OCI-LY3 (cell line): ENCODE results near the gene NTN4.
"Not testable (repeated sequence)": the region's sequence is repeated elsewhere in the genome, so short reads cannot be mapped to it uniquely, and the experiment has no call there.

Experiments
- H2AFZ ChIP-seq: fragments of 200-600, 300-600 bp; shearing (Covaris generic); 2 replicates; pipeline ENCODE4 v1.6.0; 2014; ENCODE audit warnings: antibody characterized with exemption, low read depth, low read length
- H3K27ac ChIP-seq: fragments of 200-600, 300-600 bp; sonication (generic); 2 replicates; pipeline ENCODE4 v1.5.1; 2014; ENCODE audit warnings: mild to moderate bottlenecking, low read length, moderate library complexity, mixed read lengths
- H3K27me3 ChIP-seq: fragments of 200-600, 300-600 bp; sonication (generic); 2 replicates; pipeline ENCODE4 v1.6.1; 2014; ENCODE audit warnings: low read depth, low read length, mixed read lengths
- H3K36me3 ChIP-seq: fragments of 200-600, 300-600 bp; sonication (generic); replicated peaks from 2 replicates; pipeline ENCODE3; 2014; ENCODE audit warnings: low read depth, low read length, mixed read lengths
- H3K4me1 ChIP-seq: fragments of 300-600, 200-600 bp; sonication (generic); 2 replicates; pipeline ENCODE4 v1.6.1; 2014; ENCODE audit warnings: low read length, mixed read lengths
- H3K4me2 ChIP-seq: fragments of 200-600, 300-600 bp; sonication (generic); 2 replicates; pipeline ENCODE4 v1.6.1; 2014; ENCODE audit warnings: low read length, mixed read lengths
- H3K4me3 ChIP-seq: fragments of 300-600, 200-600 bp; sonication (generic); 2 replicates; pipeline ENCODE4 v1.5.1; 2014; ENCODE audit warnings: antibody characterized with exemption, mild to moderate bottlenecking, low read length, moderate library complexity
- H3K79me2 ChIP-seq: fragments of 300-600, 200-600 bp; shearing (Covaris generic); 2 replicates; pipeline ENCODE4 v1.6.1; 2014; ENCODE audit warnings: mild to moderate bottlenecking, low read length, mixed read lengths
- H3K9ac ChIP-seq: fragments of 300-600, 200-600 bp; shearing (Covaris generic); 2 replicates; pipeline ENCODE4 v1.6.0; 2014; ENCODE audit warnings: mild to moderate bottlenecking, low read length, moderate library complexity
- H3K9me3 ChIP-seq: fragments of 200-600, 300-600 bp; shearing (Covaris generic); 2 replicates; pipeline ENCODE4 v1.6.1; 2014; ENCODE audit warnings: low read length, mixed read lengths; ENCODE audit not compliant: insufficient read depth
- H4K20me1 ChIP-seq: fragments of 200-600, 300-600 bp; sonication (generic); 2 replicates; pipeline ENCODE4 v1.6.1; 2016; ENCODE audit warnings: low read length, mixed read lengths; ENCODE audit not compliant: insufficient read depth
- EZH2phosphoT487 ChIP-seq: fragments of 200-600 bp; shearing (Covaris generic); IDR thresholded peaks from 2 replicates; pipeline ENCODE4 v1.6.1; 2018; ENCODE audit warnings: antibody characterized with exemption, mixed run types, low read depth
- TF ChIP-seq, protein P1 (sequence below): fragments of 200-600, 300-600 bp; sonication (generic); IDR thresholded peaks from 2 replicates; pipeline ENCODE4 v1.5.1; 2014; ENCODE audit warnings: antibody characterized with exemption, low read length, low read depth

The NTN4 gene

GRCh38 chr12:95622879-95623278 lies 167.7 kb downstream of the NTN4 start:
- Histone ChIP-seq H3K27ac (no peak overlapping the region), H3K79me2 (no peaks in the 10 kb centered on the region), H2AFZ (no peak overlapping the region), H3K36me3 (no peaks in the 10 kb centered on the region), H3K9me3 (no peaks in the 10 kb centered on the region), H3K4me3 (no peak overlapping the region), H4K20me1 (no peaks in the 10 kb centered on the region), H3K9ac (no peak overlapping the region), H3K27me3 (peaks cover 10% of the 10 kb centered on the region), H3K4me2 (no peak overlapping the region), H3K4me1 (no peaks in the 10 kb centered on the region)
- TF ChIP-seq, protein P1, sequence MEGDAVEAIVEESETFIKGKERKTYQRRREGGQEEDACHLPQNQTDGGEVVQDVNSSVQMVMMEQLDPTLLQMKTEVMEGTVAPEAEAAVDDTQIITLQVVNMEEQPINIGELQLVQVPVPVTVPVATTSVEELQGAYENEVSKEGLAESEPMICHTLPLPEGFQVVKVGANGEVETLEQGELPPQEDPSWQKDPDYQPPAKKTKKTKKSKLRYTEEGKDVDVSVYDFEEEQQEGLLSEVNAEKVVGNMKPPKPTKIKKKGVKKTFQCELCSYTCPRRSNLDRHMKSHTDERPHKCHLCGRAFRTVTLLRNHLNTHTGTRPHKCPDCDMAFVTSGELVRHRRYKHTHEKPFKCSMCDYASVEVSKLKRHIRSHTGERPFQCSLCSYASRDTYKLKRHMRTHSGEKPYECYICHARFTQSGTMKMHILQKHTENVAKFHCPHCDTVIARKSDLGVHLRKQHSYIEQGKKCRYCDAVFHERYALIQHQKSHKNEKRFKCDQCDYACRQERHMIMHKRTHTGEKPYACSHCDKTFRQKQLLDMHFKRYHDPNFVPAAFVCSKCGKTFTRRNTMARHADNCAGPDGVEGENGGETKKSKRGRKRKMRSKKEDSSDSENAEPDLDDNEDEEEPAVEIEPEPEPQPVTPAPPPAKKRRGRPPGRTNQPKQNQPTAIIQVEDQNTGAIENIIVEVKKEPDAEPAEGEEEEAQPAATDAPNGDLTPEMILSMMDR = no peak
- no peak for TF ChIP-seq EZH2phosphoT487

DNA sequence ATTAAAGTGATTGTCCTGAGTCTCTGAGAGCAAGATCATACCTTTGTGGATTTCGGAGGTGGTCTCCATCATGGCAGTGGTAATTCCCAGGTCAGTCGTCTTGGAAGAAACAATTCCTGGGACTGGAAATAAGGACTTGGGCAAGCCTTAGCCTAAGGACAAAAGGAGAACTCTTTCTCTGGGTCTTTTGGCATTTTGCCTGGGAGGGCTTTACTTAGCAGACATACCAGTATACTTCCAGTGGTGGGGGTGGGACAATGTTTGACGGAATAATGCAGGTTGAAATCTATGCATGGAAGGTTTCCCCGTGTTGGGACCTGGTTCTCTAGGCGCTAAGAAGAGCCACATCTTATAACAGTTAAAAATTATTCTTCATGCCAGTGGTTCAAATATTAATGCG lies 168.8 kb downstream of the NTN4 start:
- H3K36me3 ChIP-seq = no peaks in the 10 kb centered on the region

DNA sequence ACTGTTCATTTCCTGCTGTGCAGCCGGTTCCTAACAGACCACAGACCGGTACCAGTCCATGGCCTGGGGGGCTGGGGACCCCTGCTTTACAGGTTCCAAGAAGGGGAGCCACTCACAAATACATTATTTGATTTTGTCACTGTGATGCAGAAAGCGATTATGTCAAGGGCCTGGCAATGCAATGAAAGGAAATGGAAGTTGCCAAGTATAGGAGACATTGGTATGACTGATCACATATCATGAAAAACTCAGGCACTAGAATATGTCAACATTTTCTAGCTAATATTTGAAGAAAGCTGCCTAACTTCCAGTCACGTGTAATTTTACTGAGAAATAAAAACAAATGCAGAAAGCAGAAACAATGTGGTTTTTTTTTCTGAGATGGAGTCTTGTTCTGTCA lies 170.4 kb downstream of the NTN4 start:
- Histone ChIP-seq H3K9me3 (no peaks in the 10 kb centered on the region), H3K27me3 (peaks cover 7% of the 10 kb centered on the region), H3K79me2 (no peaks in the 10 kb centered on the region), H3K4me1 (no peaks in the 10 kb centered on the region), H3K27ac (no peak overlapping the region), H4K20me1 (no peaks in the 10 kb centered on the region), H3K4me3 (no peak overlapping the region), H3K9ac (no peak overlapping the region), H2AFZ (no peak overlapping the region), H3K36me3 (no peaks in the 10 kb centered on the region), H3K4me2 (no peak overlapping the region)
- TF ChIP-seq, protein P1 = no peak
- TF ChIP-seq EZH2phosphoT487 = no peak

More for the DNA sequence above, 168.8 kb downstream of the NTN4 start:
- Histone ChIP-seq H3K9ac (no peak overlapping the region), H2AFZ (no peak overlapping the region), H3K4me3 (no peak overlapping the region), H3K9me3 (no peaks in the 10 kb centered on the region), H4K20me1 (no peaks in the 10 kb centered on the region), H3K79me2 (no peaks in the 10 kb centered on the region), H3K4me1 (no peaks in the 10 kb centered on the region), H3K27ac (no peak overlapping the region), H3K4me2 (no peak overlapping the region), H3K27me3 (peaks cover 10% of the 10 kb centered on the region)
- TF ChIP-seq, protein P1 = no peak
- no peak for TF ChIP-seq EZH2phosphoT487

DNA sequence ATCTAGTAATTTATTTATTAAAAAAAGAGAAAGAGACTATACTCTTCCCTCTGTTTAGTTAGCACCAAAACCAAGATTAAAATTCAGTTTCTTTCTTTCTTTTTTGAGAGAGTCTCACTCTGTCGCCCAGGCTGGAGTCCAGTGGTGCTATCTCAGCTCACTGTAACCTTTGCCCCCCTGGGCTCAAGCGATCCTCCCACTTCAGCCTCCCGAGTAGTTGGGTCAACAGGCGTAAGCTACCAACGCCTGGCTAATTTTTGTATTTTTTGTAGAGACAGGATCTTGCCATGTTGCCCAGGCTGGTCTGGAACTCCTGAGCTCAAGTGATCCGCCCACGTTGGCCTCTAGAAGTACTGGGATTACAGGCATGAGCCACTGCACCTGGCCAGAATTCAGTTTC lies 174.1 kb downstream of the NTN4 start:
- H3K4me1 ChIP-seq, H4K20me1 ChIP-seq, H2AFZ ChIP-seq, H3K36me3 ChIP-seq, H3K4me2 ChIP-seq, H3K9me3 ChIP-seq, H3K79me2 ChIP-seq, H3K4me3 ChIP-seq, H3K27me3 ChIP-seq, H3K27ac ChIP-seq, H3K9ac ChIP-seq: not testable (repeated sequence)

DNA sequence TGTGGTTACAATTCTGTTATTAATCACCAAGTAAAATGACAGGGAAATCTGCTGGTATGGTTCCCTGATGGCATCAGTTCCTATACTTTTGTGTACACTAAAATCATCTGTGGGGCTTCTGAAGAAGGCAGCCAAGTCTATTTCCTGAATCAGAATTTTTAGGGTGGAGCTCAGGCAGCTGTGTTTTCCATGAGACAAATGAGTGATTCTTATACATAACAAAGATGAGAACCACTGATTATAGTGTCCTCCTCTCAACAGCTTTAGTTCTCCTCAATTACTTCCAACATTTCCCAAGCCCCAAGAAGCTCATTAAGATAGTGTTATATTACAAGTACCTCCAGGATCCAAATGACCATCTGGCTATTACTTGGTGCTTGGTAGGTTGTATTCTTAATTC lies 174.8 kb downstream of the NTN4 start:
- Histone ChIP-seq H3K27me3 (no peaks in the 10 kb centered on the region; the same call in 1 of the 2 replicates), H2AFZ (no peak overlapping the region), H3K79me2 (no peaks in the 10 kb centered on the region), H3K4me1 (no peaks in the 10 kb centered on the region), H3K27ac (no peak overlapping the region), H4K20me1 (no peaks in the 10 kb centered on the region), H3K9ac (no peak overlapping the region), H3K36me3 (no peaks in the 10 kb centered on the region), H3K4me3 (no peak overlapping the region), H3K4me2 (no peak overlapping the region), H3K9me3 (no peaks in the 10 kb centered on the region)
- TF ChIP-seq EZH2phosphoT487 = no peak
- TF ChIP-seq, protein P1 = no peak
